Ovary (tissue), 9 donors: Measurements from ENCODE around the gene GTF3C1. TPM values are rescaled to one million over a fixed set of nuclear protein-coding genes. Genes with fewer than 3 reads are reported as not detected.

Experiments
- DNase-seq, 5 donors: peaks; one replicate each; pipeline ENCODE4 v3.0.0-alpha.2; 2019 to 2020
- H3K27ac ChIP-seq, 2 donors: fragments of 200-600 bp; one replicate each; pipeline versions ENCODE4 v1.5.1 to v1.8.0; 2019 to 2022
- H3K27me3 ChIP-seq: fragments of 200-600 bp; one replicate; pipeline ENCODE4 v1.8.0; 2022
- H3K36me3 ChIP-seq: fragments of 200-600 bp; sonication (generic); one replicate; pipeline ENCODE4 v1.5.1; 2019
- H3K4me1 ChIP-seq: one replicate; pipeline ENCODE4 v1.8.1; 2013; ENCODE audit warnings: mild to moderate bottlenecking, moderate library complexity; ENCODE audit not compliant: insufficient read depth
- H3K4me3 ChIP-seq: fragments of 200-600 bp; sonication (generic); one replicate; pipeline ENCODE4 v1.5.1; 2017
- H3K9me3 ChIP-seq, 2 donors: fragments of 200-600 bp in 1 of 2; sonication (generic) in 1 of 2; one replicate each; pipeline versions ENCODE4 v1.5.1 to v1.8.1; 2013 to 2019; ENCODE audit warnings: mild to moderate bottlenecking in 1 of 2, moderate library complexity in 1 of 2
- CTCF ChIP-seq, 3 donors: fragments of 450-650 bp in 2 of 3; fragments of 200-600 bp in 1 of 3; IDR thresholded peaks; one replicate each; pipeline versions ENCODE4 v1.5.1 to v1.8.0; 2016 to 2022; ENCODE audit warnings: antibody characterized with exemption in 3 of 3, mild to moderate bottlenecking in 1 of 3
- EP300 ChIP-seq: sonication (generic); formaldehyde crosslinking; IDR thresholded peaks from one replicate; pipeline ENCODE4 v1.6.1; 2017; ENCODE audit warnings: antibody characterized with exemption
- POLR2A ChIP-seq: fragments of 450-650 bp; IDR thresholded peaks from one replicate; pipeline ENCODE4 v1.6.1; 2017; ENCODE audit warnings: antibody characterized with exemption, mild to moderate bottlenecking, moderate library complexity
- WGBS, 3 donors: extraction: QIAGEN DNeasy Blood & Tissue Kit in 1 of 3; methylation state at CpG; one replicate each; pipeline versions ENCODE4 v1.1.5 to v1.1.7; 2013 to 2017; 5-methylcytosine and 5-hydroxymethylcytosine counted together
- intact Hi-C, 4 donors: fragments of 100-400 bp; cut with DNase I; formaldehyde crosslinking; loops; one replicate each; pipeline versions ENCODE4 v1.11.0 to v1.15.1; 2022 to 2023
- polyA plus RNA-seq, 2 donors: library from polyadenylated mRNA; stranded (reverse); fragments of 200-250 nt in 1 of 2; fragments of 350-450 nt in 1 of 2; fragmentation: Illumina TruSeq in 1 of 2; extraction: RNeasy Lipid Tissue Mini Kit (QIAGEN cat#74804) in 1 of 2; gene quantifications; one replicate each; pipeline ENCODE4 v1.2.3, GENCODE V29; 2013 to 2014
- total RNA-seq, 7 donors: library from RNA; depleted of rRNA in 2 of 7; stranded (reverse); fragments of >200 nt in 2 of 7; fragmentation: NEBNext Ultra II Directional in 3 of 7; extraction: Animal tissue kit (Norgen Biotek cat#: 25700) in 3 of 7; gene quantifications; one replicate each; pipeline versions ENCODE4 v1.1.0 to v1.2.4, GENCODE V29; 2016 to 2023
- donor health status: DM: no; HTN: no; CAD: no; lungs with moderate emphysema.
- donor health status: DM: no; HTN: no; CAD: no.
- donor health status: Bipolar disorder and iron deficiency.
- donor health status: DM: yes; HTN: yes; CAD: no.
- donor health status: DM: no; HTN: no; CAD: no.
- donor health status: DM: yes; HTN: yes; CAD: no.

GTF3C1 gene
- total and polyA plus RNA-seq, 9 donors: 33.9 to 71.7 (median 52.7) TPM

DNA sequence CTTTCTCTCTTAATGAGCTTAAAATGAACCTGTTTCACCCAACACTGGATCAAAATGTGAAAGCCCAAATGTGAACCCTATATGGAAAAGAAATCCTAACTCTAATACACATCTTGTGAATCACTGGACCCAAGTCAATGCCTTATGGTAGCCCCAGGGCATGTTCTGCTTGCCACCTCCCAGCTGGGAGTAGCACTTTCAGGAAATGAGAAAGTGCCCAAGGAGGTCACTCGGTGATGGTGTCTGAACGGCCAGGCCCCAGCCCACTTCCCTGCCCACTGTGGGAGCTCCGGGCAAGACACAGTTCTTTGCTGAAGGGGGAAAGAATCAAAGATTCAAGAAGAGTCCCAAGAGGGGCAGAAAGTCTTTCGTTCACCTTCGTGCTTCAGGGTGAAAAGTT, 46.1 kb downstream of the GTF3C1 start:
- H3K27ac ChIP-seq: no peak overlapping the region
- H3K36me3 ChIP-seq: no peaks in the 10 kb centered on the region
- no peak for DNase-seq
- WGBS, 3 donors: 77 to 90% (median 89%) methylated on average over 5 of the region's 5 CpGs
- H3K4me3 ChIP-seq: no peak overlapping the region
- H3K4me1 ChIP-seq: no peaks in the 10 kb centered on the region
- no peaks in the 10 kb centered on the region for H3K27me3 ChIP-seq
- TF ChIP-seq EP300 (no peak), POLR2A (no peak), CTCF (IDR thresholded peaks at IDR 0.05) (no peak)
- intact Hi-C loops: no loop called here
- H3K9me3 ChIP-seq: no peaks in the 10 kb centered on the region

DNA sequence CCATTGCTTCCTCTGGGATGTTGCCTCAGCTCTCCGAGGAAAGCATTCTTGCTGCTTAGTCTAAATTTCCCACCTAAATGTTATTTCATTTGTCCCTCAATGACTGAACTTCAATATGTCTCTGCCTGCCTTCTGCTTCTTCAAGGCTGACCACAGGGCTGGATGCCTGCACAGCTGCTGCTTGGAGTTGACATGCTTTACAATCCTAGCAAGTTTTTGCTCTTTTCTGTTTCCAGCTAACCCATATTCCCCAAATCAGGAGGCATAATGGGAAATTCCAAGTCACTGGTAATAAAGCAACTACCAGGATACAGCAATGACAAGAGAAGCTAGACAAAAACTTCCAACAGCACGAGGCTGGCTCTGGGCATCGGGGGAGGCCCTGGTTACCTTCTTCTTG, 48.9 kb downstream of the GTF3C1 start:
- Histone ChIP-seq H3K4me1 (peaks cover under 1% of the 10 kb centered on the region), H3K9me3 (no peaks in the 10 kb centered on the region), H3K4me3 (no peak overlapping the region), H3K27me3 (no peaks in the 10 kb centered on the region), H3K27ac (no peak overlapping the region), H3K36me3 (no peaks in the 10 kb centered on the region)
- no peak for DNase-seq
- WGBS, 3 donors: 82 to 86% (median 83%) methylated on average over 3 of the region's 3 CpGs
- TF ChIP-seq CTCF (IDR thresholded peaks at IDR 0.05) (no peak), EP300 (no peak), POLR2A (no peak)
- intact Hi-C loops: no loop called here

DNA sequence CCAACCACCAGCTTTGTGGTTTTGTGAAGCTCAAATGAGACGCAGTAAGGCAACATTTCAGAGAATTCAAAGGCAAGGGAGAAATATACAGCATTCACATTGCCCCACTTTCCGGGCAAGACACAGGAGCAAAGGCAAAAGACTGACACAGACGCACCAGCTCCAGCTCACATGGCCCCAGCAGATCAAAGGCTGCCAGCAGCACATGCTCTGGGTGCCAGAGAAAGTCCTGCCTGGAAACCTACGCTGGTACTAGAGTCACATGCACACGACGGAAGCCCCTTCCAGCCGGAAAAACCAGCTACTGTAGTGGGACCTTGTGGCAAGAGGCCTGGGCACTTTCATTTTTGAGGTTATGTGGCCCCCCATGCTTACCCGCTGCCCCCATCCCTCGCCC, 50.1 kb downstream of the GTF3C1 start:
- DNase-seq: no peak

DNA sequence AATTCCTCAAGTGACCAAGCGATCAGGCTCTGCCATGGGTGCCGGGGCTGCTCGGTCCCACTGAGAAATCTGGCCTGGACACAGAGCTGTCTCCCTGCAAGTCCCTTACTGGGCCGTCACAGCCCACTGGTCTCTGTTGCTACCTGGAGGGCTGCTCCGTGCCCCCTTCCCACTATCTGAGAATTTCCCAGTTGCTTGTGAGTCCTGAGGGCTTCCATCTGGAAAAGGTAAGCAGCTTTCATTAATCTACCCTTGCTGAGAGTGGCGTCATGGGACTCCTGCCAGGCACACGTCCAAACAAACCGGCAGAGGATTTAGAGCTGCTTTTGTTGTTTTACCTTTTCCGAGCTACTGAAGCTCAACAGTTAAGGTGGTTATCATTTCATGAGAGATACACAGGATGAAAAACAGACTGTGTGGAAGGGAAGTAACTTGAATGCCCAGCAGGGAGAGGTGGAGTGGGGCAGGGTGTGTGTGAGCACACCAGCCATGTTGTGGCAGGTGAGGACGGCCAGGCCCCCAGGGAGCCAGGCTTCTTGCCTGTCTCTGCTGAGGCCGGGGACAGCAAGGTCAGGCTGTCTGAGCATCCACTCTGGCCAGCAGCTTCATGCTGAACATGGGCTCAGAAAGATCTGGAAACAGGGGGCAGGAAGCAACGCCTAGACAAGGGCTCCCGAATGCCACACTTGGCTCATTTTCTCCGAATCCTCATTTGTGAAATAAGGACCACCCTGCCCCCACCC, 50.6 kb downstream of the GTF3C1 start:
- no peaks in the 10 kb centered on the region for H3K27me3 ChIP-seq
- H3K4me1 ChIP-seq: peaks cover 2% of the 10 kb centered on the region
- no peak for DNase-seq
- H3K27ac ChIP-seq: no peak overlapping the region
- no peak overlapping the region for H3K4me3 ChIP-seq
- no peaks in the 10 kb centered on the region for H3K36me3 ChIP-seq
- WGBS, 3 donors: 76 to 80% (median 79%) methylated on average over 14 of the region's 14 CpGs
- intact Hi-C loops: no loop called here
- TF ChIP-seq CTCF (IDR thresholded peaks at IDR 0.05) (no peak), POLR2A (no peak), EP300 (no peak)
- H3K9me3 ChIP-seq: no peaks in the 10 kb centered on the region

More for the DNA sequence above, 50.1 kb downstream of the GTF3C1 start:
- Histone ChIP-seq H3K27ac (no peak overlapping the region), H3K9me3 (no peaks in the 10 kb centered on the region), H3K36me3 (no peaks in the 10 kb centered on the region), H3K27me3 (no peaks in the 10 kb centered on the region), H3K4me3 (no peak overlapping the region), H3K4me1 (peaks cover 2% of the 10 kb centered on the region)
- TF ChIP-seq CTCF (IDR thresholded peaks at IDR 0.05) (no peak), POLR2A (no peak), EP300 (no peak)
- WGBS, 3 donors: 83 to 95% (median 91%) methylated on average over 9 of the region's 9 CpGs
- intact Hi-C loops: no loop called here
